ENCODE measurements around the gene IL5RA.

The IL5RA gene, protein sequence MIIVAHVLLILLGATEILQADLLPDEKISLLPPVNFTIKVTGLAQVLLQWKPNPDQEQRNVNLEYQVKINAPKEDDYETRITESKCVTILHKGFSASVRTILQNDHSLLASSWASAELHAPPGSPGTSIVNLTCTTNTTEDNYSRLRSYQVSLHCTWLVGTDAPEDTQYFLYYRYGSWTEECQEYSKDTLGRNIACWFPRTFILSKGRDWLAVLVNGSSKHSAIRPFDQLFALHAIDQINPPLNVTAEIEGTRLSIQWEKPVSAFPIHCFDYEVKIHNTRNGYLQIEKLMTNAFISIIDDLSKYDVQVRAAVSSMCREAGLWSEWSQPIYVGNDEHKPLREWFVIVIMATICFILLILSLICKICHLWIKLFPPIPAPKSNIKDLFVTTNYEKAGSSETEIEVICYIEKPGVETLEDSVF

DNA sequence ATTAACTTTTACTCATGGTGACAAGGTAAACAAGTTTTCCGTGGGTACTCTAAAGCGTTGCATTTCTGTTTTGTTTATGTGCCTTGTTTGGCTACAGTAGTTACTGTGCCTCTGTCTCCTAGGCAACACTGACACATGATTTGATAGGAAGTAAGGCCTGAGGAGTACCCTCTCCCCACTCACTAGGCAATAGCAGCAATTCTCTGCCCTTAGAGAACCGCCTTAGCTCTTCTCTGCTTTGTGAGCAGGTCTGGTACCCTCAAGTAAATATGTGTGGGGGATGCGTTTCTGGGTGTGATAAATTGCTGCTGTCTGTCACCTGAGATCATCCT lies at the start of gene IL5RA:
Gene IL5RA, minus strand, starts transcription at position 76 of the 332 bp plus-strand sequence. CDS start 5,390 bp downstream, outside the sequence.
- no peak for DNase-seq (ENCODE audit: low read depth, low spot score)

DNA sequence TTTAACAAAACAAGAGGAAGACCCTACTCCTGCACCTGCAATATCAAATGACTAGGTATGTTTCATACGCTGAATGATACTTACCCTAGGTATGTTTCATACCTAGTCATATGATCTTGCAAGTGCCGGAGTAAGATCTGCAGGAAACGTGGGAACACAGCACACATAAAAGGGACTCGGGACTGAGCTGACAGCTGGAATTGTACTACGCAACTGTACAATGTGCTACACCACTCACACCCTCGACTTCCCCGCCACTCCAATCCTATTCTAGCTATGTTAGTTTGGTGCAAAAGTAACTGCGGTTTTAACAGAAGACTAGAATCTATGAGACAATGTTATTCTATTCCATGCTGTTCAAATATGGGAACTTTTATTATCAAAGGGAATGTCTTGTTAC lies 47.3 kb upstream of the IL5RA start:
- DNase-seq (ENCODE audit: low read depth, low spot score), result no peak

DNA sequence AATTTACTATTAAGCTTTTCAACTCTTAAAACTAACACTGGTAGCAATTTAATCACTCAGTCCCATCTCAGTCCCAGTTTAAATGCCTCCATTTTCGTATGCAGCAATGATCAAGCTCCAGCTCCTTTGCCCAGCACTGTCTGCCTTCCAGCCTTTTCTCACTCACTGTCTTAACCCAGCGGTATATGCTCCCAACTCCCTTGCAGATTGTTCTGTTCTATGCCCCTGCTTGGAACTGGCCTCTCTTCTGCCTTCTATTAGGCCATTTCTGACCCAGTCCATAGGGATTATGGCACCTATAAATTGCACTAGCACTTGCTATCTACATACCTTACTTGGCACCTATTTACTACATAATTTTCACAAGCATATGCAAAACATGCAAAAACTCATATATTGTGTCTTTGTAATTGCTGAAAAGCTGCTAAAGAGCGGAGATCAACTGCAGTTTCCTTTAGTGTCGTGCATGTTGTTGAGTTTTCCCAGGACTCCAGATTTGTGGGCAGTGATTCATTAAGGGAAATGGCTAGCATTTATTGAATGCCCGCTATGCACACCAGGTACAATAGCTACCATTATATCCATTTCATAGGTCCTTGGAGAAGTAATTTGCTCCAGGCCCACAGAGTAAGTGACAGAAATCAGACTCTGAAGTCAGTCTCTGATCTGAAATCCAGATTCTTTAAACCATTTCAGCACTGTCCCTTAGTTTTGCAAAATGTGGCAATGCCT lies 44.9 kb upstream of the IL5RA start:
- DNase-seq (ENCODE audit: low read depth, low spot score), result no peak

DNA sequence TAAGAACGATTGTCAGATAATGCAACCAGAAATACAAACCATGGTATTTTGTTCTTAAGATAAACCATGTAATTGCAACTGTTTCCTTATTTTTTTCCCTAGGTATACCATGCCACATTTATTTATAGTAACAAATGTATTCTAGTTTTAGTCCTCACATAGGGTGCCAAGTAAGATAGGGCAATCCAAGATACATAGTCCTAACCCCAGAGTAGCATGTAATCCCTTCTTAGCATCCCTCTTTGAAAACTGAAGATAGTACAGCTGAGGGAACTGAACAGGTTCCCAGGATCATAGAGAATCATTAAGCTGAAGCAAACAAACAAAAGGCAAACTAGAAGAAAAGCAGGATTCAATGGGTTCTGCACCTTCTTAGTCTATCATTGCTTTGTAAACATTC lies 41.3 kb upstream of the IL5RA start:
- DNase-seq (ENCODE audit: low read depth, low spot score), result no peak

DNA sequence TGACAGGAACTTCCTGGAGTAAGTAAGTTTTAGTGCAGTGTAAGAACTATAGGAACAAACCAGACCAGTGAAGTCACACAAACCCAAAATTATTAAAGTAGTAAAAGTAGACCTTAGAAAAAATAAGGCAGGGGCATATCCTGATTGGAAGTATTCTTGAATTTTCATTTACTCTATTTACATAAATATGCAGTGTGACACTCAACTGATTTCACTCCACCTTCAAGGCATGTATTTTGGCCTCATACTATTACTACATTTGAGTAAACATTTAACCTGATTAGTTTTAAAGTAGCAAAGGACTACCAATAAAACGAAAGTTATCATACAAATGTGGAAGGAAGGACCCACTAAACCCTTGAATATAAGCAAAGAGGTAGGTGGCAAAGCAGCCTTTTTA lies 39.4 kb upstream of the IL5RA start:
- no peak for DNase-seq (ENCODE audit: low read depth, low spot score)

DNA sequence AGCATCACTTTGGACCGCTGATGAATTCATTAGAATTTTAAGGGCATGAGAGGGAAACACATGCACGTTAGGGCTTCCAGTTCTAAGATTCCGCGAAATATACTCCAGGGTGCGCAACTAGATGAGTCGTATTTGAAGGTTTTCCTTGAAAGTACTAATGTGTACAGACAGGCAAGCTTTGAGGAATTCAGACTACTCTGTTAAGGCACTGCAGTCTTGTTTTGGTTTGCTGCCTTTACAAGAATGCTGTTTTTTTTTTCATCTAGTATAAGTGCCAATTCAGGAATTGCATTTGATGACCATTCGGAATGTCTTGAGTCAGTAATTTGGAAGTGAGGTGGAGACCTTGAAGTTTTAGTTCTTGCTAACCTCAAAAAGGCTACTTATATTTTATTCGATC lies 35.7 kb upstream of the IL5RA start:
- no peak for DNase-seq (ENCODE audit: low read depth, low spot score)

DNA sequence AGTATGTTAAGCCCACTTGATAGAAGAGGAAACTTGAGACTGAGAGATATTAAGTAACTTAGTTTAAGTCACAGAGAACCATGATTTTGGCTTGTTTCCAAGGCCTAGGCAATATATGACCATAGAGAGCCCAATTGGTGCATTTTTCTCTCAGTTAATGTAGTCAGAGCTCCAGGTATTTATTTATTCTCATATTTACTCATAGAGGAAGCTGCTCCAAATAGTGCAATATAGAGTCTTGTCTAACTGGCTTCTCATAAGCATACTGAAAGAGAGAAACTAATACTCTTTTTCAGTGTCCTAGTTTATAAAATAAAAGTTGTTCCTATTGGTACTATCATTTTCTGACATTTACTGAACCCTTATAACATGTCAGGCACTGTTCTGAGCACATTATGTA lies 31.8 kb upstream of the IL5RA start:
- DNase-seq (ENCODE audit: low read depth, low spot score), result no peak

DNA sequence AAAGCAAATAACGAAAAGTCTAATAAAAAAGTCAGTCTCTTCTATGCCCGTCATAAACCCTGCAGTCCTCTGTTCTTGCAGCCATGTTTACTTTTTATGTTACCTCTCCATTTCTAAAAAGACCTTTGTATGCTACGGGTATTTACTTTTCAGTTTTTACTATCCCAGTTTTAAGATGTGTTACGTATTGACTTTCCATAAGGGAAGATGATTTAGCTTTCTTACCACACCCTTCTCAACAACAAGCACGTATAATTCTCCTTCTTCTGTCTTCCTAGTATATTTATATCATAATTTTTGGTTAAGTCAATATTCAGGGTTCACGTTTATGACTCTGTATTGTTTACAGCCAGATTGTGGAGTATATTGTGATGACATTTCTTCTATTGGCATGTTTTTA lies 27.4 kb upstream of the IL5RA start:
- DNase-seq (ENCODE audit: low read depth, low spot score), result no peak

DNA sequence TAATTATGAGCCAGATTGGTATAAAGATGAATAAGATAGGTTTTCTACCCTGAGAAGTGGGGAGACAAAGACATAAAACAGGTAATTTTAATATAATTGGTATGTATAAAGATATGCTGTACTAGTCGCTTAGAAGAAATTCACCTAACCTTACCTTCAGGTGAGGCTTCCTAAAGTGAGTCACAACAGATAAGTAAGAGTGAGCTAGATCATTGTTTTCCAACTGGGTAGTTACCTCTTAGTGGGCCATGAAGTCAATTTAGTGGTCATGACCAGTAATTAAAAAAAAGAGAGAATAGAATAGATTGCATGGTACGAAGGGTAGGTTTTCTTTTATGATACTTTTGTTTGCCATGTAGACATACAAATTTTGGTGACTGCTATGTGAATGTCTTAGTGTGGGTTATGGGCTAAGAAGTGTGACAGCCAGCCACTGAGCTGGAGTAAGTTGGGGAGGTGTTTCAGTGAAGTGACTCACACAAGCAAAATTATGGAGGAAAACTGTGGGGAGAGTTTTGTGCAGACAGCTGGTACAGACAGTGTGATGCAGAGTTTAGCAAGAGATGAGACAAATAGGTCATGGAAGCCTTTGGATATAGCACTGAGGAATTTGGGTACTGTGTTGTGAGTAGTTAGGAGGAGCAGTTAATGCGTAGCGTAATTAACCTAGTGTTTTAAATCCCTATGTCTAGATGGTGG lies 24.7 kb upstream of the IL5RA start:
- DNase-seq (ENCODE audit: low read depth, low spot score), result no peak

DNA sequence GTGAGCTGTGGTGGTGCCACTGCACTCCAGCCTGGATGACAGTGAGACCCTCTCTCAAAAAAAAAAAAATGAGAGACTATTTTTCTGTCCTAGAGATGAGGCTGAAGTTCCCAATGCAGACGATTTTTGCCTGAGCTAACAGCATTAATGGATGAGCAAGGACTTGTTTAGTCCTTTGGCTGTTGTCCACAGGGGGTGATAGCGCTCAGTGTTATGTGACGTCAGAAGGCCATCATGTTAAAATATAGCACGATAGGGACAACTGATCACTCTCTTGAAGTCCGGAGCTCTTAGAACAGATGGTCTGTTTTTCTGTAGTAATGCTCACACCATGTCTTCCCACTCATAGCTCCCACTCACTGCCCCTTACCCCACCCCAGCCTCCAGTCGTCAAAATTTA lies 23.3 kb upstream of the IL5RA start:
- DNase-seq (ENCODE audit: low read depth, low spot score), result no peak

DNA sequence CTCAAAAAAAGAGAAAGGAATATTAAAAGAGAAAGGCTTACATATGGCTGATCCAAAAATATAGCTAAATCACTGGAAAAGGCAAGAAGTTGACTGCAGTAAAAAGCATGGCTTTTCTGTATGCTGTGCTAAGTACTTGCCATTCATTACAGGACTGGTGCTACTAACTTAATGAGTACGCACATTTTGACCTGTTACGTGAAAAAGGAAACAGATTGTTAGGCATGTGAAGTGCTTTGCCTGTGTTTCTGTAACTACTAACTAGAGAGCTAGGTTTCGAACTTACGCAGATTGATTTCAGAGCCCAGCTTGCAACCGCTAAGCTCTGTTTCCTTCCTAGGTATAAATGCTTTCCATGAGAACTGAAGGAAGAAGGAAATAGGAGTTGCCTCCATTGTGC lies 19.4 kb upstream of the IL5RA start:
- no peak for DNase-seq (ENCODE audit: low read depth, low spot score)

DNA sequence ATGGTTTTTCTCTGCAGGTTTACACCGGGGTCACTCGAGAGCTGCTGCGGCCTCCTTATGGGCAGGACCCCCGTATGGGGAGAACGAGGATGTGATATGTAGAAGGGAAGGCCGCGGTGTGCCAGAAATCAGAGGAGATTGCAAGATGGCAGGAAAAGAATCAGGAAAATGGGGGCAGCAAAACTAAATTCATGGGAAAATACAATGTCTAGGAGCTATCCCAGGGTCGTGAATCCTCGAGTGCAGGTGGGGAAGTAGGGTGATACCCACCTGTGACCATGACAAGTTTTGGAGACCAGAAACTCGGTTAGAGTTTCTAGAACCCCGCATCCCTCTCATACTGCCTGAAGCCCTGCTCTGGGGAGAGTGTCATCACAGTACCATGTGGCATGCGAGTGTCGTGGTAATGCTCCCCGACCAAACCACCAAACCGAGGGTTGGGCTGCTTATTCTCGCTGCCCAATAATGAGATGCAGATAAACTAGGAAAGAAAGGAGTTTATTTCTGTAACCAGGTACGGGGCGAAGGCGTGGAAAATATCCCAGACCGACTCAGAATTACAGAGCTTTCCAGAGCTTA lies 17.3 kb upstream of the IL5RA start:
- DNase-seq (ENCODE audit: low read depth, low spot score), result no peak

DNA sequence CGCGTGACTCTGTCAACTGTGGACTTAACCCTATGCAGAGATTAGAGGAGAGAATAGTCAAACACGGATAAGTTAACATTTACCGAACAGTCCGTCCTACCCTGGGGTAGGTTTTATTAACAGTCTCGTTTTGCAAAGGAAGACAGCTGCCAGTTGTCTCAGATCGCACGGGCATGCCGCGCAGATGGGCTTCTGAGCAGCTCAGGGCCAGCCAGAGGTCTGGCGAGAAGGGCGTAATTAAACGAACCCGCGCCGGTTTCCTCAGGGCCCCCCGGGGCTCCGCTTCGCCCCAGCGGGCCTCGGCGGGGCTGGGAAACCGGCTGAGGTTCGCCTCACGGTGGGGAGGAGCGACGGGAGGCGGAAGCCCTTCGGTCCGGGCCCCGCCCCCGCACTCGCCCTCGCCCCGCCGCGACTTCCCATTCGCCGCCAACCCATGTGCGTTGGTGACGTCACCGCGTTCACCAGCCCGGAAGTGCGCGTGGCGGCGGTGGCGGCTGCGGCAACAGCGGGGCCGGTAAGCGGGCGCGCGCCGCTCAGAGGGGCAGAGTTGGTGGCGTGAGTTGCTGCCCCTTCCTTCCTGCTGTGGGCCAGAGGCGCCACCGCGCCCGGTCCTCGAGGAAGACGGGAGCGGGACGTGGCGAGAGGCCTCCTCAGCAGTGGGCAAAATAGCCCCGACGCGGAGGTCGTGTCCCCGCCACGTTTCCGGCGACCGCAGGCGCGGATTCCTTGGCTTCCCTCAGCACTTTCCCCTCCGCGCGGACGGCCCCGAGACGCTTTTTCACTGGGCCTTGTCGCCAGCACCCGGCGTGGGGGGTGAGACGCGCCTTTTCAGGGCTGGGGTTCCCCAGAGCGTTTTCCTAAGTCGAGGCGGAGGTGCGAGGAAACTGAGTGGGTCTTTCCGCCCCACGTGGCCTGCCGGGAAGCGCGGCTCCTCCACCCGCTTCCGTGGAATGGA lies 16.6 kb upstream of the IL5RA start, which contains the start of gene TRNT1:
Gene TRNT1, plus strand, starts transcription at position 464 of the 955 bp plus-strand sequence. CDS start 2,101 bp downstream, outside the sequence.
- DNase-seq (ENCODE audit: low read depth, low spot score), result peak; percentile 94

DNA sequence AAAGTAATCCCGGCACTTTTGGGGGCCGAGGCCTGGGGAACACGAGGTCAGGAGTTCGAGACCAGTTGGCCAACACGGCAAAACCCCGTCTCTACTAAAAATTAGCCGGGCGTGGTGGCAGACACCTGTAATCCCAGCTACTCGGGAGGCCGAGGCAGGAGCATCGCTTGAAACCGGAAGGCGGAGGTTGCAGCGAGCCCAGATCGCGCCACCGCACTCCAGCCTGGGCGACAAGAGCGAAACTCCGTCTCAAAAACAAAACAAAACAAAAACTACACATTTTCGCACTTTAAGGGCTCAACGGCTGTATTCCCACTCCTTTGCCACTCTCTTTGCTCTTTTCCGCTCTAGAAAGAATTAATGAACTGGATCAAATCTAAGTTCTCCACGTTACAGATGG lies 15.8 kb upstream of the IL5RA start:
- DNase-seq (ENCODE audit: low read depth, low spot score), result no peak

DNA sequence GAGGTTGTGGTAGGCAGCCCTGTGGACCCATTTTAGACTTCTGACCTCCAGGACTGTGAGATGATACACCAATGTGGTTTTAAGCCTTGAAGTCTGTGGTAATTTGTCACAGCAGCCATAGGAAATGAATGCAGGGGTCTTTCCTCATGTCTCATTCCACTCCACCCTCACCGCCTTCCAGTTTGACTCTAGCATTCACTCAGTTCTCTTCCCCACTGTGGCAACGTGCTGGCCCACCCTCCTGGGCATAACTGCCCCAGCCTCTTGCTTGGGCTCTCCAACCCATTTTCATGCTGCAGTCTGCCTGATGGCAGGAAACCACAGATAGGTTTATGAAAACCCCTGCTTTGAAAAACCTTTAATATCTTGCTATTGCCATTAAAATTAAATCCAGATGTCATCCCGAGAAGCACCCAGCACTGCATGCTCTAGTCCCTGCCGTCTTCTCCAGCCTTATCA lies 9.2 kb upstream of the IL5RA start:
- DNase-seq (ENCODE audit: low read depth, low spot score), result no peak

DNA sequence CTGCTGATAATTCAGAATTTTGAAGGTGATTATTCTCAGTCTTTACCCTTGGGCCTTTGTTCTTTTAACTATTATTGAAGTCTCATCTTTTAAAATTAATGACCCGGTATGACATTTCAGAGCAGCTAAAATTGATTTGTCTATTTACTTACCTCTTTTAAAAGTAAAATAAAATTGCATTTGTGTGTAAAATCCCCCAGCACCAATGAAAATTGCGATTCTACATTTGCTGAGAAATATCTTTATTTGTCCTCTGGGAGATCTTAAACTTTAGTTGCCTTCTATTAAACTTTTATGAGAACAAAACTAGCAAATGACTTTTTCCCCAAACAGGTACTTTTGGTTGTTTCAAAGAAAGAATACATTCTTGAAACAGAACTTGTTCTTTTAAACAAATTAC lies 7.5 kb upstream of the IL5RA start:
- DNase-seq (ENCODE audit: low read depth, low spot score), result no peak

DNA sequence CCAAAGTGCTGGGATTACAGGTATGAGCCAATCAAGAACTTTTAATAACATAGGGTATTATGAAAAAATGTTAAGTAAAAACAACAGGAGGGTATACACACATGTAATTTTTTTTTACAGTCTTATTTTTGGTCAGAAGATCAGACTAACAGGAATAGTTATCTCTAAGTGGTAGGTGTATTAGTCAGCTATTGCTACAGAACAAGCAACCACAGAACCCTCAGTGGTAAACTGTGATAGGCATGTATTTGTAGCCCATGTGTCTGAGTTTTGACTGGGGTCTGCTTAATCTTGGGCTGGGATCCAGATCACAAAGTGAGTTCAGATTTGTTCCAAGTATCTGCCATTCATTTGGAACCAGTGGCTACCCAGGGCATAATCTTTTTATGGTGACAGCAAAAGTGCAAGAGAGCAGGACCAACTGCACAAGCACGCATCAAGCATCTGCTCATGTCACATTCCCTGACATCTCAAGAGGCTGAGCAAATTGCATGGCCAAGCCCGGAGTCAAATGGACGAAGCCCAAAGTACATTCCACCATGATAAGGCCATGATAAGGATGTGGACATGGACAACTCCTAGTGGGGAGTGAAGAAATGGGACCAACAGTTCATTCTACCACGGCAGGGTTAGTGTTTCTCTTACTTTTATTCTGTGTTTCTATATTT lies 3.0 kb upstream of the IL5RA start:
- no peak for DNase-seq (ENCODE audit: low read depth, low spot score)

DNA sequence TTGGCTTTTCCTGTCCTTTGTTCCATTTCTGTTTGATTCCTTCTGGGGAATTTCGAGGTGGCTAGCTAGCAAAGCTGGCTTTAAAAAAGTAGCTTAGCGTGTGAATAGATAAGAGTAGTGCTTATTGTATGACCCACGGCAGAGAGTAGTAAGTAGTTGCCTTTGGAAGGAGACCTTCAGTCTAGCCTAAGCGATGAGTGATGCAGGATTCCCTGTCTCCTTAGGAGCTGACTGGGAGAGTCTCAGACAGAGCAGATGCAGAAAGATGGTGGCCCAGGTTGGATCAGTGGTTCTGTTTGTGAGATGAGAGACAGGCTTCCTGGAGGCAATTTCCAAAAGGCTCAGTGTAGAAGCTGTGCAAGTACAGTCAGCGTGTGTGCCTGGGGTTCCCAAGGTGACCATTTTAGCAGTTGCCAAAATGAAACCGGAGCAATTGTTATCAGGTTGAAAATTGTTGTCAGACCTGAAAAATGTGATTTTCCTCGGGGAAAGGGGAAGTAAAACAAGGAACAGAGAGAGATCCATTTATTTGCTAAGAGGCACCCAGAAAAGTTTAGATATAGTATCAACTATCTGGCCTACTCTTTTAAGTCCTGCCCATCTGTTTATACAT lies 681 bp upstream of the IL5RA start:
- no peak for DNase-seq (ENCODE audit: low read depth, low spot score)

DNA sequence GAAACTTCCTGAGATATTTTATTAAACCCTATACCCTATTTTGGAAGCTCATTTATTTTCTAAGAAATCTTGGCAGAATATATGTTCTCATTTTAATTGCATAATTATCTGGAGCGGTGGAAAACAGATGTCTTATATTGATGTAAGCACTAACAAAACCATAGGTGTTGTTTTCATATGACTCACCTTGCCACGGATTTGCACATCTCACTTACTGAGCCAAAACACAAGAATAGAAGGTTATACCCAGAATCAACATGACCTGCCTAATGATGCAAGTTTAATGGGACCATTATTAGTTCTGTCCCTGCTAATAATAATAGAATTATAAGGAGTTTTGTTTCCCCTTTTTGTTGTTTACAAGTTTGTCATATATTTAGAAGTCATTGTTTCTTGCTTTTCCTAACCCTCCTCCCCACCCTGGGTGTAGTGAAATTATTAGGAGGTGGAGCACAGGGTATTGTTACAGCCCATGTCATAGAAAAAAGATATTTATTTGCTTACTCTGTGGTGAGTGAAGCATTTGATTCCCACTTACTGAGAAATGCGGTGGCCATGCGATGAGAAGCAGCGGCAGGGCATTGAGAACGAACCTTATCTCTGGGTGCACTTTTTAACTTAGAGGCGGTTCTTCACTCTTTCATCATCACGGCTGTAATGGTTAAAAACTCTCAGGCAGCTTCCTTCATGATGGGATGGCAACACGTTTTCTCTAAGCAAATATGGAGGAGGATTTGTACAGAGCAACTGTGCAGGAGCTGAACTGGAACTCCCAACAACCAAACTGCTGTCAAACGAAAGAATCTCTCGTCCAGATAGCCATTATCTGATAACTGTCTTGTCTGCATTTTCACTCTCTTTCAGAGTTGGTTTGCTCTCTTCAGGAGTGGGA lies 521 bp downstream of the IL5RA start:
- no peak for DNase-seq (ENCODE audit: low read depth, low spot score)

Data from activated naive CD8-positive, alpha-beta T cell treated with anti-CD3 and anti-CD28 coated beads, Interleukin-2, amount 50 U/mL, for 16 hours (primary cell).